Parathyroid adenoma (tissue), 2 donors: ENCODE results near the gene IGF1R.

Experiments used
- H2AFZ ChIP-seq: fragments of 300-600 bp; sonication (generic); one replicate; pipeline ENCODE4 v1.7.0; 2017; ENCODE audit warnings: antibody characterized with exemption, mild to moderate bottlenecking
- H3K27ac ChIP-seq: fragments of 300-600 bp; sonication (generic); one replicate; pipeline ENCODE4 v1.7.0; 2017
- H3K27me3 ChIP-seq: fragments of 300-600 bp; sonication (generic); one replicate; pipeline ENCODE4 v1.7.0; 2017; ENCODE audit warnings: low read length; ENCODE audit not compliant: control insufficient read depth, insufficient read depth
- H3K36me3 ChIP-seq: fragments of 300-600 bp; sonication (generic); one replicate; pipeline ENCODE4 v1.7.0; 2017; ENCODE audit warnings: low read length; ENCODE audit not compliant: control insufficient read depth, insufficient read depth
- H3K4me1 ChIP-seq: fragments of 300-600 bp; sonication (generic); one replicate; pipeline ENCODE4 v1.7.0; 2017; ENCODE audit warnings: control low read depth
- H3K4me2 ChIP-seq: fragments of 300-600 bp; sonication (generic); one replicate; pipeline ENCODE4 v1.7.0; 2017; ENCODE audit warnings: low read length
- H3K4me3 ChIP-seq: fragments of 300-600 bp; sonication (generic); one replicate; pipeline ENCODE4 v1.7.0; 2017; ENCODE audit warnings: low read depth, low read length
- H3K79me2 ChIP-seq: fragments of 300-600 bp; sonication (generic); one replicate; pipeline ENCODE4 v1.7.0; 2017; ENCODE audit warnings: control low read depth
- H3K9ac ChIP-seq: fragments of 300-600 bp; sonication (generic); one replicate; pipeline ENCODE4 v1.7.0; 2017; ENCODE audit warnings: mild to moderate bottlenecking
- H3K9me3 ChIP-seq: fragments of 300-600 bp; sonication (generic); one replicate; pipeline ENCODE4 v1.7.0; 2017; ENCODE audit warnings: low read length; ENCODE audit not compliant: control insufficient read depth
- TF ChIP-seq, protein P1 (sequence below): fragments of 300-600 bp; sonication (generic); IDR thresholded peaks from one replicate; pipeline ENCODE4 v1.7.0; 2017; ENCODE audit warnings: antibody characterized with exemption, mild to moderate bottlenecking
- donor health status: primary hyperparathyroidism.

IGF1R gene

GRCh38 chr15:98689431-98689861, 41.1 kb downstream of the IGF1R start:
- H3K9ac ChIP-seq: no peak overlapping the region
- H3K27ac ChIP-seq: no peak overlapping the region
- no peak overlapping the region for H3K4me2 ChIP-seq
- no peaks in the 10 kb centered on the region for H3K36me3 ChIP-seq
- H2AFZ ChIP-seq: no peak overlapping the region
- H3K27me3 ChIP-seq: no peaks in the 10 kb centered on the region
- H3K4me1 ChIP-seq: peaks cover 2% of the 10 kb centered on the region
- no peaks in the 10 kb centered on the region for H3K9me3 ChIP-seq
- H3K4me3 ChIP-seq: no peak overlapping the region
- TF ChIP-seq, protein P1, sequence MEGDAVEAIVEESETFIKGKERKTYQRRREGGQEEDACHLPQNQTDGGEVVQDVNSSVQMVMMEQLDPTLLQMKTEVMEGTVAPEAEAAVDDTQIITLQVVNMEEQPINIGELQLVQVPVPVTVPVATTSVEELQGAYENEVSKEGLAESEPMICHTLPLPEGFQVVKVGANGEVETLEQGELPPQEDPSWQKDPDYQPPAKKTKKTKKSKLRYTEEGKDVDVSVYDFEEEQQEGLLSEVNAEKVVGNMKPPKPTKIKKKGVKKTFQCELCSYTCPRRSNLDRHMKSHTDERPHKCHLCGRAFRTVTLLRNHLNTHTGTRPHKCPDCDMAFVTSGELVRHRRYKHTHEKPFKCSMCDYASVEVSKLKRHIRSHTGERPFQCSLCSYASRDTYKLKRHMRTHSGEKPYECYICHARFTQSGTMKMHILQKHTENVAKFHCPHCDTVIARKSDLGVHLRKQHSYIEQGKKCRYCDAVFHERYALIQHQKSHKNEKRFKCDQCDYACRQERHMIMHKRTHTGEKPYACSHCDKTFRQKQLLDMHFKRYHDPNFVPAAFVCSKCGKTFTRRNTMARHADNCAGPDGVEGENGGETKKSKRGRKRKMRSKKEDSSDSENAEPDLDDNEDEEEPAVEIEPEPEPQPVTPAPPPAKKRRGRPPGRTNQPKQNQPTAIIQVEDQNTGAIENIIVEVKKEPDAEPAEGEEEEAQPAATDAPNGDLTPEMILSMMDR: no peak
- H3K79me2 ChIP-seq: peaks cover 26% of the 10 kb centered on the region

- Histone ChIP-seq H3K27me3 (no peaks in the 10 kb centered on the region), H3K27ac (no peak overlapping the region), H3K4me3 (no peak overlapping the region), H2AFZ (no peak overlapping the region), H3K9me3 (no peaks in the 10 kb centered on the region), H3K4me2 (no peak overlapping the region), H3K36me3 (no peaks in the 10 kb centered on the region), H3K79me2 (peaks cover 33% of the 10 kb centered on the region), H3K4me1 (peaks cover 2% of the 10 kb centered on the region), H3K9ac (no peak overlapping the region)
- TF ChIP-seq, protein P1: no peak
Observed at GRCh38 chr15:98690272-98690950, 42.1 kb downstream of the IGF1R start.

DNA sequence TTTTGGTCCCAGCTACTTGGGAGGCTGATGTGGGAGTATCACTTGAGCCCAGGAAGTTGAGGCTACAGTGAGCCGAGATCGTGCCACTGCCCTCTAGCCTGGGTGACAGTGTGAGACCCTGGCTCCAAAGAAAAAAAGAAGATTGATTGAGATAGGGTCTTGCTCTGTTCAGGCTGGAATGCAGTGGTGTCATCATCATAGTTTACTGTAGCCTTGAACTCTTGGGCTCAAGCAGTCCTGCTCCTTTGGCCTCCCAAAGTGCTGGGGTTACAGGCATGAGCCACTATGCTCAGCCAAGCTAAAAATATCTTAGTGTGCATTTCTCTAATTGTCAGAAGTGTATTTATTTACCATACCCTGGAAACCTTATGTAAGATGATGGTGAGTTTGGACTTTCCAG, 43.9 kb downstream of the IGF1R start:
- Histone ChIP-seq H3K9ac (no peak overlapping the region), H3K4me2 (no peak overlapping the region), H3K27ac (no peak overlapping the region), H2AFZ (no peak overlapping the region), H3K36me3 (no peaks in the 10 kb centered on the region), H3K79me2 (peaks cover 27% of the 10 kb centered on the region), H3K27me3 (no peaks in the 10 kb centered on the region), H3K9me3 (no peaks in the 10 kb centered on the region), H3K4me1 (peaks cover 4% of the 10 kb centered on the region), H3K4me3 (no peak overlapping the region)
- TF ChIP-seq, protein P1: no peak

DNA sequence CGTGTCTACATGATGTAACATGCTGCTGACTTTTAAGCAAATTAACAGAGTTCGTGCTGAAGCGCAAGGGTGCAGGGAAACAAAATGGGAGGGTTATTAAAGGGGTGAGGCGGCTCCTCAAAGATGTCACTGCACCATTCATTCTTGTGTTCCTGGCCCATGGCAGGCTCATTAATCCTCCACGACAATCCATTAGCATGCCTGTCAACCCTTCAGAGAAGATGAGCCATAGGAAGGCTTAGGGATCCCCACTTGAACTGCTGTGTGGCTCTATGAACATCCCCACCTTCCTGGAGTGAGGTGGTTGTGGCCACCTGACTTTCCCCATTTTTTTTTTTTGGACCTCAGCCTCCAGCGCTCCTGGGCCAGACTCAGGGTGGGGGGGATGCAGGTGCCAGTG, 45.8 kb downstream of the IGF1R start:
- Histone ChIP-seq H3K4me2 (no peak overlapping the region), H3K27me3 (no peaks in the 10 kb centered on the region), H2AFZ (no peak overlapping the region), H3K4me3 (no peak overlapping the region), H3K36me3 (no peaks in the 10 kb centered on the region), H3K9me3 (no peaks in the 10 kb centered on the region), H3K4me1 (peaks cover 4% of the 10 kb centered on the region), H3K9ac (no peak overlapping the region), H3K27ac (no peak overlapping the region), H3K79me2 (peaks cover 27% of the 10 kb centered on the region)
- TF ChIP-seq, protein P1: no peak

GRCh38 chr15:98698792-98699191, 50.5 kb downstream of the IGF1R start:
- Histone ChIP-seq H3K9me3 (no peaks in the 10 kb centered on the region), H3K36me3 (no peaks in the 10 kb centered on the region), H3K79me2 (peaks cover 12% of the 10 kb centered on the region), H3K27me3 (no peaks in the 10 kb centered on the region), H3K27ac (no peak overlapping the region), H3K9ac (no peak overlapping the region), H3K4me2 (no peak overlapping the region), H2AFZ (no peak overlapping the region), H3K4me3 (no peak overlapping the region), H3K4me1 (peaks cover 2% of the 10 kb centered on the region)
- TF ChIP-seq, protein P1: no peak
